Erythroblast (primary cell): ENCODE data around the gene TTYH2.

Experiments
- GATA1 ChIP-seq: IDR thresholded peaks from 2 replicates; pipeline ENCODE4 v1.6.1; 2011; ENCODE audit warnings: low read depth, mild to moderate bottlenecking, control low read depth, low read length, moderate library complexity
- POLR2A ChIP-seq: IDR thresholded peaks from 2 replicates; pipeline ENCODE4 v1.6.1; 2011; ENCODE audit warnings: mild to moderate bottlenecking, low read length

GRCh38 chr17:74257311-74257710 is 43.9 kb downstream of the TTYH2 start:
- TF ChIP-seq POLR2A (no peak), GATA1 (no peak)
